ENCODE data around the gene GIMAP1.

DNA sequence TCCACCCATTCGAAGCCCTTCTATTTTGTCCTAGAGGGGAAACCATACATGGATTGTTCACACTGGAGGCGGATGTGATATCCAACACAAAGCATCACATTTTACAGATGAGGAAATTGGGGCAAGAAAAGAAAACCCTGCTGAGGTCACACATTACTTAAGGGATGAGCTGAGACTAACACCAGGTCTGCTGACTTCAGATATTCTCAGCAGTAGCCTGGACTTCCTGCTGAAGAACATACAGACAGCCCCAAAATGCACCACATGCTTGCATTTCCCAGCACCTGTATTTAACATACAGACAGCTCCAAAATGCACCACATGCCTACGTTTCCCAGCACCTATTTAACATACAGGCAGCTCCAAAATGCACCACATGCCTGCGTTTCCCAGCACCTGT lies 32.0 kb downstream of the GIMAP1 start:
- TF ChIP-seq, protein P1, sequence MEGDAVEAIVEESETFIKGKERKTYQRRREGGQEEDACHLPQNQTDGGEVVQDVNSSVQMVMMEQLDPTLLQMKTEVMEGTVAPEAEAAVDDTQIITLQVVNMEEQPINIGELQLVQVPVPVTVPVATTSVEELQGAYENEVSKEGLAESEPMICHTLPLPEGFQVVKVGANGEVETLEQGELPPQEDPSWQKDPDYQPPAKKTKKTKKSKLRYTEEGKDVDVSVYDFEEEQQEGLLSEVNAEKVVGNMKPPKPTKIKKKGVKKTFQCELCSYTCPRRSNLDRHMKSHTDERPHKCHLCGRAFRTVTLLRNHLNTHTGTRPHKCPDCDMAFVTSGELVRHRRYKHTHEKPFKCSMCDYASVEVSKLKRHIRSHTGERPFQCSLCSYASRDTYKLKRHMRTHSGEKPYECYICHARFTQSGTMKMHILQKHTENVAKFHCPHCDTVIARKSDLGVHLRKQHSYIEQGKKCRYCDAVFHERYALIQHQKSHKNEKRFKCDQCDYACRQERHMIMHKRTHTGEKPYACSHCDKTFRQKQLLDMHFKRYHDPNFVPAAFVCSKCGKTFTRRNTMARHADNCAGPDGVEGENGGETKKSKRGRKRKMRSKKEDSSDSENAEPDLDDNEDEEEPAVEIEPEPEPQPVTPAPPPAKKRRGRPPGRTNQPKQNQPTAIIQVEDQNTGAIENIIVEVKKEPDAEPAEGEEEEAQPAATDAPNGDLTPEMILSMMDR (IDR thresholded peaks at IDR 0.05; ENCODE audit: borderline replicate concordance, extremely low read depth, low read length, poor library complexity, severe bottlenecking): no peak
- no peak for TF ChIP-seq EZH2 (IDR thresholded peaks at IDR 0.05; ENCODE audit: borderline replicate concordance, low read depth, low read length, severe bottlenecking)
